ENCODE data around the gene AP3M1. TPM values are rescaled to one million over a fixed set of nuclear protein-coding genes. Genes with fewer than 3 reads are reported as not detected.

Gene AP3M1
- total and polyA plus RNA-seq, 2 experiments from 2014 or later, result 29.1 to 35.6 TPM

- H2AFZ ChIP-seq, result no peak overlapping the region
- no peak for TF ChIP-seq EZH2phosphoT487 (IDR thresholded peaks at IDR 0.05; ENCODE audit: insufficient read depth, low read depth)
- no peak for TF ChIP-seq EZH2 (IDR thresholded peaks at IDR 0.05; ENCODE audit: insufficient read depth, poor library complexity, severe bottlenecking)
- H3K4me1 ChIP-seq (ENCODE audit: insufficient read depth), result no peaks in the 10 kb centered on the region
- no peaks in the 10 kb centered on the region for H3K9me3 ChIP-seq (ENCODE audit: low read depth)
- H3K27ac ChIP-seq, result no peak overlapping the region
- H3K9me2 ChIP-seq (ENCODE audit: insufficient read depth), result no peaks in the 10 kb centered on the region
- no peak overlapping the region for H3K4me2 ChIP-seq (ENCODE audit: unreplicated experiment)
- peaks cover 69% of the 10 kb centered on the region for H3K79me2 ChIP-seq (ENCODE audit: insufficient read depth)
- H3K9ac ChIP-seq, result no peak overlapping the region
- H3F3A ChIP-seq (ENCODE audit: insufficient read depth), result peaks cover 42% of the 10 kb centered on the region
- H3K4me3 ChIP-seq, result no peak overlapping the region
- in situ Hi-C loops (cut with MboI), result loop anchor here (25.0 kb wide), 1 partner anchor 210 kb away; no protein-coding TSS in a partner anchor
- H3K27me3 ChIP-seq (replicated peaks; ENCODE audit: insufficient read depth), result no peaks in the 10 kb centered on the region
- H3K36me3 ChIP-seq (ENCODE audit: low read depth), result peaks cover 89% of the 10 kb centered on the region
- WGBS, 2 experiments (ENCODE audit: low coverage in 1 of 2, low lambda C conversion rate in 2 of 2, missing lambda C conversion rate in 2 of 2), result 79 to 80% methylated on average over 9 of the region's 9 CpGs
- H4K20me1 ChIP-seq (ENCODE audit: insufficient read depth), result no peaks in the 10 kb centered on the region
- DNase-seq, result no peak
Observed at GRCh38 chr10:74097776-74098175, 52.9 kb downstream of the AP3M1 start.

- no peak overlapping the region for H3K4me3 ChIP-seq
- 97 to 100% methylated on average over 2 of the region's 2 CpGs for WGBS, 2 experiments (ENCODE audit: low coverage in 1 of 2, low lambda C conversion rate in 2 of 2, missing lambda C conversion rate in 2 of 2)
- no peaks in the 10 kb centered on the region for H3K9me3 ChIP-seq (ENCODE audit: low read depth)
- no peaks in the 10 kb centered on the region for H3K27me3 ChIP-seq (replicated peaks; ENCODE audit: insufficient read depth)
- no peak overlapping the region for H2AFZ ChIP-seq
- TF ChIP-seq EZH2phosphoT487 (IDR thresholded peaks at IDR 0.05; ENCODE audit: insufficient read depth, low read depth) (no peak), EZH2 (IDR thresholded peaks at IDR 0.05; ENCODE audit: insufficient read depth, poor library complexity, severe bottlenecking) (no peak)
- peaks cover 50% of the 10 kb centered on the region for H3F3A ChIP-seq (ENCODE audit: insufficient read depth)
- H3K4me2 ChIP-seq (ENCODE audit: unreplicated experiment), result no peak overlapping the region
- no peaks in the 10 kb centered on the region for H3K9me2 ChIP-seq (ENCODE audit: insufficient read depth)
- H3K9ac ChIP-seq, result no peak overlapping the region
- no peaks in the 10 kb centered on the region for H4K20me1 ChIP-seq (ENCODE audit: insufficient read depth)
- H3K79me2 ChIP-seq (ENCODE audit: insufficient read depth), result peaks cover 79% of the 10 kb centered on the region
- DNase-seq, result no peak
- H3K27ac ChIP-seq, result no peak overlapping the region
- in situ Hi-C loops (cut with MboI), result loop anchor here (25.0 kb wide), 1 partner anchor 209 kb away; no protein-coding TSS in a partner anchor
- no peaks in the 10 kb centered on the region for H3K4me1 ChIP-seq (ENCODE audit: insufficient read depth)
- peaks cover 88% of the 10 kb centered on the region for H3K36me3 ChIP-seq (ENCODE audit: low read depth)
Observed at GRCh38 chr10:74096777-74097176, 53.9 kb downstream of the AP3M1 start.

- H3K9ac ChIP-seq, result no peak overlapping the region
- TF ChIP-seq EZH2phosphoT487 (IDR thresholded peaks at IDR 0.05; ENCODE audit: insufficient read depth, low read depth) (no peak), EZH2 (IDR thresholded peaks at IDR 0.05; ENCODE audit: insufficient read depth, poor library complexity, severe bottlenecking) (no peak)
- H3K79me2 ChIP-seq (ENCODE audit: insufficient read depth), result peaks cover 93% of the 10 kb centered on the region
- H3F3A ChIP-seq (ENCODE audit: insufficient read depth), result peaks cover 47% of the 10 kb centered on the region
- peaks cover 91% of the 10 kb centered on the region for H3K36me3 ChIP-seq (ENCODE audit: low read depth)
- H2AFZ ChIP-seq, result no peak overlapping the region
- no peak overlapping the region for H3K4me2 ChIP-seq (ENCODE audit: unreplicated experiment)
- no peaks in the 10 kb centered on the region for H3K4me1 ChIP-seq (ENCODE audit: insufficient read depth)
- WGBS, 2 experiments (ENCODE audit: low coverage in 1 of 2, low lambda C conversion rate in 2 of 2, missing lambda C conversion rate in 2 of 2), result 92% methylated on average over 7 of the region's 7 CpGs
- DNase-seq, result no peak
- no peaks in the 10 kb centered on the region for H3K9me3 ChIP-seq (ENCODE audit: low read depth)
- H3K27ac ChIP-seq, result no peak overlapping the region
- H3K9me2 ChIP-seq (ENCODE audit: insufficient read depth), result no peaks in the 10 kb centered on the region
- in situ Hi-C loops (cut with MboI), result loop anchor here (25.0 kb wide), 1 partner anchor 207 kb away; no protein-coding TSS in a partner anchor
- H3K27me3 ChIP-seq (replicated peaks; ENCODE audit: insufficient read depth), result no peaks in the 10 kb centered on the region
- no peak overlapping the region for H3K4me3 ChIP-seq
- no peaks in the 10 kb centered on the region for H4K20me1 ChIP-seq (ENCODE audit: insufficient read depth)
Observed at GRCh38 chr10:74094231-74094630, 56.4 kb downstream of the AP3M1 start.

- peaks cover 50% of the 10 kb centered on the region for H3F3A ChIP-seq (ENCODE audit: insufficient read depth)
- H3K4me2 ChIP-seq (ENCODE audit: unreplicated experiment), result no peak overlapping the region
- no peak overlapping the region for H3K4me3 ChIP-seq
- H3K9me3 ChIP-seq (ENCODE audit: low read depth), result no peaks in the 10 kb centered on the region
- WGBS, 2 experiments (ENCODE audit: low coverage in 1 of 2, low lambda C conversion rate in 2 of 2, missing lambda C conversion rate in 2 of 2), result 98 to 100% methylated on average over 4 of the region's 4 CpGs
- H3K4me1 ChIP-seq (ENCODE audit: insufficient read depth), result no peaks in the 10 kb centered on the region
- in situ Hi-C loops (cut with MboI), result loop anchor here (25.0 kb wide), 1 partner anchor 206 kb away; no protein-coding TSS in a partner anchor
- no peak overlapping the region for H3K9ac ChIP-seq
- TF ChIP-seq EZH2 (IDR thresholded peaks at IDR 0.05; ENCODE audit: insufficient read depth, poor library complexity, severe bottlenecking), result no peak
- TF ChIP-seq EZH2phosphoT487 (IDR thresholded peaks at IDR 0.05; ENCODE audit: insufficient read depth, low read depth), result no peak
- H3K27ac ChIP-seq, result no peak overlapping the region
- H2AFZ ChIP-seq, result no peak overlapping the region
- H4K20me1 ChIP-seq (ENCODE audit: insufficient read depth), result no peaks in the 10 kb centered on the region
- DNase-seq, result no peak
- peaks cover 93% of the 10 kb centered on the region for H3K79me2 ChIP-seq (ENCODE audit: insufficient read depth)
- peaks cover 92% of the 10 kb centered on the region for H3K36me3 ChIP-seq (ENCODE audit: low read depth)
- no peaks in the 10 kb centered on the region for H3K27me3 ChIP-seq (replicated peaks; ENCODE audit: insufficient read depth)
- no peaks in the 10 kb centered on the region for H3K9me2 ChIP-seq (ENCODE audit: insufficient read depth)
Observed at GRCh38 chr10:74093530-74094164, 57.0 kb downstream of the AP3M1 start.

Data from GM23248 (cell line).